ENCODE data around the gene PLIN3.
"Not testable (repeated sequence)": the region's sequence is repeated elsewhere in the genome, so short reads cannot be mapped to it uniquely, and the experiment has no call there.

PLIN3 gene

DNA sequence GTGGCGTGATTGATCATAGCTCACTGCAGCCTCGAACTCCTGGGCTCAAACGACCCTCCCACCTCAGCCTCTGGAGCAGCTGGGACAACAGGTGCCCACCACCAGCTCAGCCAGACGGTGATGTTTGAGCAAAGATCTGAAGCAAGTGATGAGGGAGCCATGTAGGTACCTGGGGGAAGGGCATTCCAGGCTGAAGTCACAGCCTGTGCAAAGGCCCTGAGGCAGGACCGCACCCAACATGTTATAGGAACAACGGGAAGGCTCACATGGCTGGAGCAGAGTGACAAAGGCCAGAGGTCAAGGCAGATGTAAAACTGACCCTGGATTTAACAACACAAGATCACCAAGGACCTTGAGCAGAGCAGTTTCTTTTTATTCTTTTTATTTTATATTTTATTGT, 61.1 kb downstream of the PLIN3 start:
- no peak for DNase-seq

DNA sequence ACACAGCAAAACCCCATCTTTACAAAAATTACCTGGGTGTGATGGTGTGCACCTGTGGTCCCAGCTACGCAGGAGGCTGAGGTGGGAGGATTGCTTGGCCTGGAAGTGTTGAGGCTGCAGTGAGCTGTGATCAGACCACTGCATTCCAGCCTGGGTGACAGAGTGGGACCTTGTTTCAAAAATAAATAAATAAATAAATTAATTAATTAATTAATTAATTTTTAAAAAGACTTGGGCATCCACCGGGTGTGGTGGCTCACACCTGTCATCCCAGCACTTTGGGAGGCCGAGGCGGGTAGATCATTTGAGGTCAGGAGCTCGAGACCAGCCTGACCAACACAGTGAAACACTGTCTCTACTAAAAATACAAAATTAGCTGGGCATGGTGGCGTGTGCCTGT, 62.3 kb downstream of the PLIN3 start:
- not testable (repeated sequence) for DNase-seq

DNA sequence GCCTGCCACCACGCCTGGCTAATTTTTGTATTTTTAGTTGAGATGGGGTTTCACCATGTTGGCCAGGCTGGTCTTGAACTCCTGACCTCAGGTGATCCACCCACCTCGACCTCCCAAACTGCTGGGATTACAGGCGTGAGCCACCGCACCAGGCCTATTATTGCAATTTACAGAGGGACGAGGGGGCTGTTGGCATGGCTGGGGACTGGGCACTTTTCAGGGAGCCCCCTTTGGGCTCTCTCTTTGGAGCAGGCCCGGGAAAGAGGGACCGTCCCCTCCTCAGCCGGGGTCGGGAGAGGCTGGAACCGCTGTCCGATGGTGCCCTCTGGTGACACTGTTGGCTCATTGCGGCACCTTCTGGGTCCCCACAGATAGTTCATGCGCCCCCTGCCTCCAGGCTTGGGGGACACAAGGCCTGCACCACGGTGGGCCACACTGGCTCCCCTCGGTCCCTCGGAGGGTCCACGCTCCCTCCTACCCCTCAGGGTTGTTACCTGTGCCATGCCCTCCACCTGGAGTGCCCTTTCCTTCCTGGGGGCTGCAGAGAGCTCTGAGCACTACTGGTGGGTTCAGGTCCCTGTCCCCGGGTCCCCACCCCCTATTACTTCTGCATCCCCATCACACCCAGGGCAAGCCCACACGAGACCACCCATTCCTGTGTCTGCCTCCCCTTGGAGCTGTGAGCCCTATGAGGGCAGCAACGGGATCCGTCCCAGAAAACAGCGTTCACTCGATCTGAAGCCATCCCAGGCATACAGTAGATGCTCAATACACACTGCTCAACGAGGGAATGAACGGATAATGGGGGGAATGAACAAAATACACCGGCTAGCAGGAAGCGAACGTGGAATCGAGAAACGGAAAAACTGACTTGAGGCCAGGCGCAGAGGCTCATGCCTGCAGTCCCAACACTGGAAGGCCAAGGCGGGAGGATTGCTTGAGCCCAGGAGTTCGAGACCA, 63.5 kb downstream of the PLIN3 start:
- peak; percentile 81 for DNase-seq

DNA sequence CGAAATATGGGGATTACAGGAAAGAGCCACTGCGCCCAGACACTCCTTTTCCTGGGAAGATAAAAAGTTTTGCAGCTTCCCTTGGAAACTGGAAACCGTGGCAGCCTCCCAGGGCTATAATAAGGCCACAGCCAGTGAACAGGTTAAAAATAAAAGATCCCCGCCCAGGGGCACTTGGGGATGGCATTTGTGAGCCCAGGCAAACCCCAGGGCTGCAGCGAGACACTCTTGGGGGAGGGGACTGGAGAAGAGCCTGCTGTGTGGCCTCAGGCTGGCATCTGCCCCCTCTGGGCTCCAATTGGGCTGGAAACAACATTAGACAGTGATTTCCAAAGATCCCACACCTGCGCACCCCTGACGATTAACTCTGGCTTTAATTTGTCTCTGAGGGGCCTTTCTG, 64.8 kb downstream of the PLIN3 start:
- DNase-seq = no peak

DNA sequence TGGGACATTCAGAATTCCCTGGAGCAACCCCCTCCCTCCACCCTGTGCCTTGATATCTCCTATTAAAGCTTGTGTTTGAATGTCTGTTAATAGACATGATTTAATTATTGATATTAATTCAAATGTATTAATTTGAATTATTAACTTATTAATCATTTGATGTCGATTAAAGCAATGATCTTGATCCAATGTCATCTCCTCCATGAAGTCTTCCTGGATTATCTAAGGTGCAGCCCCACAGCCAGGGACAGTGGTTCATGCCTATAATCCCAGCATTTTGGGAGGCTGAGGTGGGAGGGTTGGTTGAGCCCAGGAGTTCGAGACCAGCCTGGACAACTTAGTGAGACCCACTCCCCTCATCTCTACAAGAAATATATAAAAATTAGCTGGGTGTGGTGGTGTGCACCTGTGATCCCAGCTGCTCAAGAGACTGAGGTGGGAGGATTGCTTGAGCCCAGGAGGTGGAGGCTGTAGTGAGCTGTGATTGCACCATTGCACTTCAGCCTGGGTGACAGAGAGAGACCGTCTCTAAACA, 66.3 kb downstream of the PLIN3 start:
- no peak for DNase-seq

DNA sequence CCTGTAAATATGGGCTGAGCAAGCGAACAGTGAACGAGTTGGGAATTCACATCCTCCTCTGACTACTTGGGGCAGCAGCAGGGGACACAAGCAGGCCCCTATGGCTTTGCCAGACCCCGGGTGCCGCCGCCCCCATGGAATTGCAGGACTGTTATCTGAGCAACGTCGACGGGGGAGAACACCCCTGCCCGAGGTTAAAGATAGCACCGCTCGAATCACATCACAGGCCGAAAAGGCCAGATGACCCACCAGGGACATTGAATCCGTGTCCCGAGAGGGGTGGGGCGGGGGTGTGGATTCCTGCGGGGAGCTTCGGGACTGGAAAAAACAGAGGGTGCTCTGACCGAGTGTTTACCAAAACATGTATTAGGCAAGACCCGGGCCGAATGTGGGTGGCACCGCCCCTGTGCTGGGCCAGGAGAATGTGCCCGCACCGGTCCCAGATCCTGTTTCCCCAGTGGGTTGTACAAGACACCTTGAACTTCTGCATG, 66.8 kb downstream of the PLIN3 start:
- no peak for DNase-seq

DNA sequence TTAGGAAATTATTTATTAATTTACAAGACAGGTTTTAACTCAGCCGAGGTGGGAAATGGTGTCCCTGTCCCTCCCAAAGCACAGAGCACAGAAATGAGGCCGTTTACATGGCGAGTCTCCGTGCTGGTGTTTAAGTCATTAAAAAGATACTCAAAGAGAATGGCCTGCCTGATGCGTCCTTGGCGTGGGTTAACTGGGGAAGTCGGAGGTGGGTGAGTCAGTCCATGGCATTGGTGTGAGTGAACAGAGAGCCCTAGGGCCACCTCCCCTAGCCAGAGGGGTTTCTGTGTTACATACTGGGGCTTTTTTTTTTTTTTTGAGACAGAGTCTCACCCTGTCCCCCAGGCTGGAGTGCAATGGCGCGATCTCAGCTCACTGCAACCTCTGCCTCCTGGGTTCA, 72.1 kb downstream of the PLIN3 start:
- DNase-seq = no peak

DNA sequence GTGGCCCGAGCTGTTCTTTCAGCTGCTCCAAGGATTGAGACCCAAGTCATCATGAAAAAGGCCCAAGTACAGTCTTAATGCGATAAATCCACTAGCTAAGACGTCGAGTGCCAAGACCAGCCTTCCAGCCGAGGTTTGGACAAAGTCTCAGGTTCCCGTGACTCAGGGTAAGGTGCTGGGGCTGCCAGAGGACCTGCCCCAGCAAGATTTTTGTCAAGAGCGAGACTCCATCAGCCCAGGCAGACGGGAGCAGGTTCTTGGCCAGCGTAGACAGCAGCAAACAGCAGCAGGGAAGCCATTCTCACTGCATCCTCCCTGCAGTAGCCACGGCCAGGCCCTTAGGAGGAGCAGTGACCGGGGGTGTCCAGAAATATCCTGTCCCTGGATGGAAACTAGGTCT, 72.5 kb downstream of the PLIN3 start:
- DNase-seq = no peak

DNA sequence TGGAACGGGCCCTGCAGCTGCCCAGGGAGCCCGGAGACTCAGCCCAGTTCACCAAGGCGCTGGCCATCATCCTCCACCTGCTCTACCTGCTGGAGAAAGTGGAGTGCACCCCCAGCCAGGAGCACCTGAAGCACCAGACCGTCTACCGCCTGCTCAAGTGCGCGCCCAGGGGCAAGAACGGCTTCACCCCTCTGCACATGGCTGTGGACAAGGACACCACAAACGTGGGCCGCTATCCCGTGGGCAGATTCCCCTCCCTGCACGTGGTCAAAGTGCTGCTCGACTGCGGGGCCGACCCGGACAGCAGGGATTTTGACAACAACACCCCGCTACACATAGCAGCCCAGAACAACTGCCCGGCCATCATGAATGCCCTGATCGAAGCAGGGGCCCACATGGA, 74.2 kb downstream of the PLIN3 start:
- DNase-seq = not testable (repeated sequence)

DNA sequence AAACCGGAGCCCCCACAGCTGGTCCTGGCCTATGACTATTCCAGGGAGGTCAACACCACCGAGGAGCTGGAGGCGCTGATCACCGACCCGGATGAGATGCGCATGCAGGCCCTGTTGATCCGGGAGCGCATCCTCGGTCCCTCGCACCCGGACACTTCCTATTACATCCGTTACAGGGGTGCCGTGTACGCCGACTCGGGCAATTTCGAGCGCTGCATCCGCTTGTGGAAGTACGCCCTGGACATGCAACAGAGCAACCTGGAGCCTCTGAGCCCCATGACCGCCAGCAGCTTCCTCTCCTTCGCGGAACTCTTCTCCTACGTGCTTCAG, 74.6 kb downstream of the PLIN3 start:
- not testable (repeated sequence) for DNase-seq

DNA sequence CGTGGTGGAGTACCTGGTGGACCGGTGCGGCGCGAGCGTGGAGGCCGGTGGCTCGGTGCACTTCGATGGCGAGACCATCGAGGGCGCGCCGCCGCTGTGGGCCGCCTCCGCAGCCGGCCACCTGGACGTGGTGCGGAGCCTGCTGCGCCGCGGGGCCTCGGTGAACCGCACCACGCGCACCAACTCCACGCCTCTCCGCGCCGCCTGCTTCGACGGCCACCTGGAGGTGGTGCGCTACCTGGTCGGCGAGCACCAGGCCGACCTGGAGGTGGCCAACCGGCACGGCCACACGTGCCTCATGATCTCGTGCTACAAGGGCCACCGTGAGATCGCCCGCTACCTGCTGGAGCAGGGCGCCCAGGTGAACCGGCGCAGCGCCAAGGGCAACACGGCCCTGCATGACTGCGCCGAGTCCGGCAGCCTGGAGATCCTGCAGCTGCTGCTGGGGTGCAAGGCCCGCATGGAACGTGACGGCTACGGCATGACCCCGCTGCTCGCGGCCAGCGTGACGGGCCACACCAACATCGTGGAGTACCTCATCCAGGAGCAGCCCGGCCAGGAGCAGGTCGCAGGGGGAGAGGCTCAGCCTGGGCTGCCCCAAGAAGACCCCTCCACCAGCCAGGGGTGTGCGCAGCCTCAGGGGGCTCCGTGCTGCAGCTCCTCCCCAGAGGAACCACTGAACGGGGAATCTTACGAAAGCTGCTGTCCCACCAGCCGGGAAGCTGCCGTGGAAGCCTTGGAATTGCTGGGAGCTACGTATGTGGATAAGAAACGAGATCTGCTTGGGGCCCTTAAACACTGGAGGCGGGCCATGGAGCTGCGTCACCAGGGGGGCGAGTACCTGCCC, 75.2 kb downstream of the PLIN3 start:
- DNase-seq = peak; percentile 69

DNA sequence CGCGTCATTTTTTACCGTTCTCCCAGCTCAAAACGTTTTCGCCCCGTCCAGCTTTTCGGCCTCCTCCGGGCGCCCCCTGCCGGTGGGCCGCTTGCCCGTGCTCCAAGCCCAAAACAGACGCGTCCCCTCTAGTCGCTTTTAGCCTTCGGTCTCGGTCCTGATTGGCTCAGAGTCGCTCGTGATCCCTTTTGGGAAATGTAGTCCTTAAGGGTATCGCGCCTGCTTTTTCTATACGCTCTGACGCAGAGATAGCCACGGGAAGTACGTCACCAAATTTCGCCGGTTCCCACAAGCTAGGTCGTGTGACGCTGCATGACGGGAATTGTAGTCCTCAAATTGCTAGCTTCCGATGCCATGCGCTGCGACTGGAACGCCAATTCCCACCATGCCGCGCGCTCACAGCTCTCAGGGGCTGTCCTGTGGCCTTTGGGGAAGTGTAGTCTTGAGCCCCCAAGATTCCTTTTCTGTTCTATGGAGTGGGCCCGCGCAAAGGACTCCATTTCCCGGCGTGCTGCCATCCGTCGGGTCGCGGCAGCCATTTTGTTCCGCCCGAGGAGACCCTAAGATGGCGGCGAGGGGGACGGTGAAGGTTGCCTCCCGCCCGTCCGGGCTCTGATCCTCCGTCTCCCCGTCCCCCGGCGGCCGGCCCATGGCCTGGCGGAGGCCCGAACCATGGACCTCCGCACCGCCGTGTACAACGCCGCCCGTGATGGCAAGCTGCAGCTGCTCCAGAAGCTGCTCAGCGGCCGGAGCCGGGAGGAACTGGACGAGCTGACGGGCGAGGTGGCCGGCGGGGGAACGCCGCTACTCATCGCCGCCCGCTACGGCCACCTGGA, 76.1 kb downstream of the PLIN3 start, which contains the start of gene FEM1A:
FEM1A (plus strand) TSS at position 552 of the 836 bp plus-strand sequence; CDS start at position 673, 121 bp downstream.
- peak; percentile 99 for DNase-seq

Data from activated CD8-positive, alpha-beta memory T cell treated with anti-CD3 and anti-CD28 coated beads for 24 hours (primary cell).